ENCODE measurements around the gene ASXL3. TPM values are rescaled to one million over a fixed set of nuclear protein-coding genes. Genes with fewer than 3 reads are reported as not detected.

Gene ASXL3
- total RNA-seq, 2 experiments from 2014 or later, result not detected

- Mint-ChIP-seq H3K4me3 (no peak overlapping the region), H3K4me1 (ENCODE audit: low read depth) (no peaks in the 10 kb centered on the region), H3K27ac (no peak overlapping the region), H3K36me3 (no peaks in the 10 kb centered on the region), H3K9me3 (no peaks in the 10 kb centered on the region), H3K27me3 (no peaks in the 10 kb centered on the region)
- ChIA-PET CTCF (no interaction called here), POLR2A (no interaction called here)
- no peak for DNase-seq
- intact Hi-C loops (cut with micrococcal nuclease), result no loop called here
Measured at GRCh38 chr18:33750366-33750765, 172.3 kb downstream of the ASXL3 start.

GRCh38 chr18:33751613-33752221, 173.7 kb downstream of the ASXL3 start:
- Mint-ChIP-seq H3K36me3 (no peaks in the 10 kb centered on the region), H3K4me1 (ENCODE audit: low read depth) (no peaks in the 10 kb centered on the region), H3K9me3 (no peaks in the 10 kb centered on the region), H3K4me3 (no peak overlapping the region), H3K27ac (no peak overlapping the region), H3K27me3 (no peaks in the 10 kb centered on the region)
- intact Hi-C loops (cut with micrococcal nuclease), result no loop called here
- POLR2A ChIA-PET, result no interaction called here
- CTCF ChIA-PET, result no interaction called here
- no peak for DNase-seq

- Mint-ChIP-seq H3K9me3 (no peaks in the 10 kb centered on the region), H3K4me3 (no peak overlapping the region), H3K27ac (no peak overlapping the region), H3K36me3 (no peaks in the 10 kb centered on the region), H3K4me1 (ENCODE audit: low read depth) (no peaks in the 10 kb centered on the region), H3K27me3 (no peaks in the 10 kb centered on the region)
- intact Hi-C loops (cut with micrococcal nuclease), result no loop called here
- ChIA-PET POLR2A (no interaction called here), CTCF (no interaction called here)
- no peak for DNase-seq
Measured at GRCh38 chr18:33755391-33755790, 177.4 kb downstream of the ASXL3 start.

GRCh38 chr18:33755931-33756560, 178.0 kb downstream of the ASXL3 start:
- Mint-ChIP-seq H3K27me3 (no peaks in the 10 kb centered on the region), H3K4me1 (ENCODE audit: low read depth) (no peaks in the 10 kb centered on the region), H3K36me3 (no peaks in the 10 kb centered on the region), H3K9me3 (no peaks in the 10 kb centered on the region), H3K27ac (no peak overlapping the region), H3K4me3 (no peak overlapping the region)
- DNase-seq, result no peak
- ChIA-PET CTCF (no interaction called here), POLR2A (no interaction called here)
- intact Hi-C loops (cut with micrococcal nuclease), result no loop called here

GRCh38 chr18:33757037-33757436, 179.0 kb downstream of the ASXL3 start:
- Mint-ChIP-seq H3K4me1 (ENCODE audit: low read depth) (no peaks in the 10 kb centered on the region), H3K9me3 (no peaks in the 10 kb centered on the region), H3K27me3 (no peaks in the 10 kb centered on the region), H3K36me3 (no peaks in the 10 kb centered on the region), H3K4me3 (no peak overlapping the region), H3K27ac (no peak overlapping the region)
- DNase-seq, result no peak
- intact Hi-C loops (cut with micrococcal nuclease), result no loop called here
- CTCF ChIA-PET, result no interaction called here
- POLR2A ChIA-PET, result no interaction called here

DNA sequence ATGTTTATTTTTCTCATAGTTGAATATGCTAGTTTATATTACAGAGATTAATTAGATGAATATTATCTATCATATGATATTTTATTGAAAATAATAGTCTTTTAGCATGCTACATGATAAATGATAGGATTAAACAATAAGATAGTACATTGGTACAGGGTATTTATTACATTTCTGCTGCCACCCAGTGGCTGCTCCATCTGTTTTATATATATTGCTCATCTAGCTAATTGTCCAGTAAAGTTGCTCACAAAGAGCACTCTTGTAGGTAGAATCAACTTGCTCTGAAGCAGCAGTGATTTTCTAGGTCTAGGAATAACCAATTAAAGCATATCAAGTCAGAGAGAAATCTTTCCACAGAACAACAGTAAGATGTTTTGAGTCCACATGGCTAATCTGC, 183.3 kb downstream of the ASXL3 start:
- no peak overlapping the region for H3K4me3 Mint-ChIP-seq
- DNase-seq, result no peak
- no peaks in the 10 kb centered on the region for H3K4me1 Mint-ChIP-seq (ENCODE audit: low read depth)
- no peaks in the 10 kb centered on the region for H3K9me3 Mint-ChIP-seq
- ChIA-PET POLR2A (no interaction called here), CTCF (interaction anchor here (1.0 kb wide), 1 partner anchor 529 kb away, joined by 5 read pairs; no protein-coding TSS in a partner anchor)
- no peak overlapping the region for H3K27ac Mint-ChIP-seq
- intact Hi-C loops (cut with micrococcal nuclease), result loop anchor here (2.0 kb wide), 1 partner anchor 529 kb away; no protein-coding TSS in a partner anchor
- no peaks in the 10 kb centered on the region for H3K36me3 Mint-ChIP-seq
- H3K27me3 Mint-ChIP-seq, result no peaks in the 10 kb centered on the region

- DNase-seq, result no peak
- no peaks in the 10 kb centered on the region for H3K36me3 Mint-ChIP-seq
- H3K27me3 Mint-ChIP-seq, result no peaks in the 10 kb centered on the region
- ChIA-PET CTCF (no interaction called here), POLR2A (no interaction called here)
- intact Hi-C loops (cut with micrococcal nuclease), result no loop called here
- H3K4me3 Mint-ChIP-seq, result no peak overlapping the region
- H3K4me1 Mint-ChIP-seq (ENCODE audit: low read depth), result no peaks in the 10 kb centered on the region
- H3K9me3 Mint-ChIP-seq, result peaks cover 3% of the 10 kb centered on the region
- H3K27ac Mint-ChIP-seq, result no peak overlapping the region
Measured at GRCh38 chr18:33781429-33781828, 203.4 kb downstream of the ASXL3 start.

Other genes starting within 250 kb of the ASXL3 start
- gene CCDC178, start 137.5 kb upstream of the ASXL3 start, total RNA-seq, result not detected

Data from activated CD4-positive, alpha-beta memory T cell treated with anti-CD3 and anti-CD28 coated beads for 36 hours (primary cell).